Psoas muscle (tissue), 8 donors: ENCODE measurements around the gene UPF3B. TPM values are rescaled to one million over a fixed set of nuclear protein-coding genes. Genes with fewer than 3 reads are reported as not detected.
"Not testable (repeated sequence)": the region's sequence is repeated elsewhere in the genome, so short reads cannot be mapped to it uniquely, and the experiment has no call there.

Source experiments
- ATAC-seq, 4 donors: fragments of 200-7000 bp; cut with Tn5 transposase; one replicate each; pipeline ENCODE4 v1.9.1; 2020; ENCODE audit warnings: moderate library complexity in 3 of 4, mild to moderate bottlenecking in 2 of 4
- DNase-seq, 2 donors: peaks; one replicate each; pipeline ENCODE4 v3.0.0-alpha.2; 2020
- H3K27ac ChIP-seq: fragments of 200-600 bp; one replicate; pipeline ENCODE4 v1.8.0; 2022
- H3K27me3 ChIP-seq, 3 donors: fragments of 200-600 bp in 1 of 3; one replicate each; pipeline versions ENCODE4 v1.6.1 to v1.8.0; 2013 to 2022; ENCODE audit warnings: low read length in 2 of 3, mild to moderate bottlenecking in 2 of 3, moderate library complexity in 1 of 3; ENCODE audit not compliant: insufficient read depth in 3 of 3
- H3K36me3 ChIP-seq, 2 donors: fragments of 200-600 bp in 1 of 2; one replicate each; pipeline versions ENCODE4 v1.6.1 to v1.8.0; 2013 to 2022; ENCODE audit warnings: low read depth in 1 of 2, mild to moderate bottlenecking in 1 of 2, moderate library complexity in 1 of 2; ENCODE audit not compliant: insufficient read depth in 1 of 2
- H3K4me1 ChIP-seq: fragments of 200-600 bp; one replicate; pipeline ENCODE4 v1.8.0; 2022
- H3K4me3 ChIP-seq: fragments of 200-600 bp; one replicate; pipeline ENCODE4 v1.8.0; 2022; ENCODE audit warnings: mild to moderate bottlenecking
- H3K9me3 ChIP-seq: fragments of 200-600 bp; one replicate; pipeline ENCODE4 v1.8.0; 2022
- WGBS, 3 donors: extraction: QIAGEN DNeasy Blood & Tissue Kit; methylation state at CpG; one replicate each; pipeline versions ENCODE4 v1.1.6 to v1.1.7; 2013; 5-methylcytosine and 5-hydroxymethylcytosine counted together
- intact Hi-C, 2 donors: fragments of 100-400 bp; cut with DNase I; formaldehyde crosslinking; loops; one replicate each; pipeline versions ENCODE4 v1.11.0 to v1.14.2; 2022
- polyA plus RNA-seq, 3 donors: library from polyadenylated mRNA; stranded (reverse); fragments of 200-250 nt; gene quantifications; one replicate each; pipeline ENCODE4 v1.2.3, GENCODE V29; 2013
- total RNA-seq, 4 donors: library from RNA; stranded (reverse); fragmentation: NEBNext Ultra II Directional in 2 of 4; extraction: Animal tissue kit (Norgen Biotek cat#: 25700) in 2 of 4; gene quantifications; one replicate each; pipeline versions ENCODE4 v1.2.1 to v1.2.4, GENCODE V29; 2021 to 2023
- TF ChIP-seq, protein P1 (sequence below): fragments of 200-600 bp; IDR thresholded peaks from one replicate; pipeline ENCODE4 v1.8.0; 2022; ENCODE audit warnings: antibody characterized with exemption
- donor health status: healthy with polysubstance abuse.
- donor health status: DM: no; HTN: no; CAD: no; lungs with moderate emphysema.
- donor health status: Bipolar disorder and iron deficiency.
- donor health status: healthy.
- donor health status: DM: yes; HTN: yes; CAD: no.
- donor health status: DM: no; HTN: no; CAD: no.
- donor health status: DM: no; HTN: no; CAD: no.
- donor health status: DM: yes; HTN: yes; CAD: no.

UPF3B gene
- total and polyA plus RNA-seq, 7 donors: 4.2 to 25.4 (median 10.3) TPM

DNA sequence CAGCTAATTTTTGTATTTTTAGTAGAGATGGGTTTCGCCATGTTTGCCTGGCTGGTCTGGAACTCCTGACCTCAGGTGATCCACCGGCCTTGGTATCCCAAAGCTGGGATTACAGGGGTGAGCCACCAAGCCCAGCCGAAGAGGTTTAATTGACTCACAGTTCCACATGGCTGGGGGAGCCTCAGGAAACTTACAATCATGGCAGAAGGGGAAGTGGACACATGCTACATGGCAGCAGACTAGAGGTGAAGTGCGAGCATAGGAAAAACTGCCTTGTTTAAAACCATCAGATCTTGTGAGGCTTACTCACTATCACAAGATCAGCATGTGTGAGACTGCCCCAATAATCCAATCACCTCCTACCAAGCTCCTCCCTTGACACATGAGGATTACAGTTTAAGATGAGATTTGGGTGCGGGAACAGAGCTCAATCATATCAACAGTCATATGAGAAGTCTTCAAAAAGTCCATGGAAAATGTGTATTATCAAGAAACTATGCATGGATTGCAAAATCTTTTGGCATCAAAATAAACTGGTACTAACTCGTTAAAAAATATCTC, 35.6 kb downstream of the UPF3B start:
- no peak overlapping the region for H3K4me3 ChIP-seq
- no peak for DNase-seq

DNA sequence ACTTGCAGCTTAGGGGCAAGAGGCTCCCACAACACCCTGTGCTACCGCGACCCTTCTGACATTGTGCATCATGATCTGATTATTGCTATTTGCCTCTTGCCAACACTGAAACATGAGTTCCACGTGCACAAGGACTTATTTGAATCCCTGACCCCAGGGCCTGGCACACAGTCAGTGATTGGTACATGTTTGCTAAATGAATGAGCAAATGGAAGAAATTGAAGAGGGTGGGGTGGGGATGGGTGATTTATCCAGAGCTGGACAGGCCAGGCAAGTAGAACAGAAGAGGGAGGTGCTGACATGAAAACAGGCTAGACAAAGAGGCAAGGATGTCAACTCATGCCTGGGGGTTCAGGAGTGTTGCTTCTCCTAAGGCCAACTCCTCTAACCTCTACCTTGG, 36.5 kb downstream of the UPF3B start:
- intact Hi-C loops: no loop called here
- Histone ChIP-seq H3K4me3 (no peak overlapping the region), H3K4me1 (no peaks in the 10 kb centered on the region), H3K36me3 (no peaks in the 10 kb centered on the region), H3K27ac (no peak overlapping the region), H3K9me3 (no peaks in the 10 kb centered on the region), H3K27me3 (no peaks in the 10 kb centered on the region)
- no peak for DNase-seq
- no peak for ATAC-seq
- TF ChIP-seq, protein P1, sequence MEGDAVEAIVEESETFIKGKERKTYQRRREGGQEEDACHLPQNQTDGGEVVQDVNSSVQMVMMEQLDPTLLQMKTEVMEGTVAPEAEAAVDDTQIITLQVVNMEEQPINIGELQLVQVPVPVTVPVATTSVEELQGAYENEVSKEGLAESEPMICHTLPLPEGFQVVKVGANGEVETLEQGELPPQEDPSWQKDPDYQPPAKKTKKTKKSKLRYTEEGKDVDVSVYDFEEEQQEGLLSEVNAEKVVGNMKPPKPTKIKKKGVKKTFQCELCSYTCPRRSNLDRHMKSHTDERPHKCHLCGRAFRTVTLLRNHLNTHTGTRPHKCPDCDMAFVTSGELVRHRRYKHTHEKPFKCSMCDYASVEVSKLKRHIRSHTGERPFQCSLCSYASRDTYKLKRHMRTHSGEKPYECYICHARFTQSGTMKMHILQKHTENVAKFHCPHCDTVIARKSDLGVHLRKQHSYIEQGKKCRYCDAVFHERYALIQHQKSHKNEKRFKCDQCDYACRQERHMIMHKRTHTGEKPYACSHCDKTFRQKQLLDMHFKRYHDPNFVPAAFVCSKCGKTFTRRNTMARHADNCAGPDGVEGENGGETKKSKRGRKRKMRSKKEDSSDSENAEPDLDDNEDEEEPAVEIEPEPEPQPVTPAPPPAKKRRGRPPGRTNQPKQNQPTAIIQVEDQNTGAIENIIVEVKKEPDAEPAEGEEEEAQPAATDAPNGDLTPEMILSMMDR: no peak
- 65 to 83% (median 70%) methylated on average over 3 of the region's 3 CpGs for WGBS, 3 donors

More for the DNA sequence above, 35.6 kb downstream of the UPF3B start:
- Histone ChIP-seq H3K27ac (no peak overlapping the region), H3K27me3 (no peaks in the 10 kb centered on the region), H3K4me1 (no peaks in the 10 kb centered on the region), H3K9me3 (no peaks in the 10 kb centered on the region), H3K36me3 (no peaks in the 10 kb centered on the region)
- TF ChIP-seq, protein P1: no peak
- intact Hi-C loops: no loop called here
- no peak for ATAC-seq
- WGBS, 3 donors: 78 to 84% (median 84%) methylated on average over 6 of the region's 6 CpGs

DNA sequence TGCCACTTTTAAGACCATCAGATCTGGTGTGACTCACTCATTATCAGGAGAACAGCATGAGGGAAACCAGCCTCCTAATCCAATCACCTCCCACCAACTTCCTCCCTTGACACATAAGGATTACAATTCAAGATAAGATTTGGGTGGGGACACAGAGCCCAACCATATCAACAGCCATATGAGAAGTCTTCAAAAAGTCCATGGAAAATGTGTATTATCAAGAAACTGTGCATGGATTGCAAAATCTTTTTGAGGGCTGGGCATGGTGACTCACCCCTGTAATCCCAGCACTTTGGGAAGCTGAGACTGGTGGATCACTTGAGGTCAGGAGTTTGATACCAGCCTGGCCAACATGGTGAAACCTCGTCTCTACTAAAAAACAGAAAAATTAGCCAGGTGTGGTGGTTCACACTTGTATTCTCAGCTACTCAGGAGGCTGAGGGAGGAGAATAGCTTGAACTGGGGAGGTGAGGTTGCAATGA, 43.5 kb downstream of the UPF3B start:
- Histone ChIP-seq H3K27me3 (no peaks in the 10 kb centered on the region), H3K4me1 (no peaks in the 10 kb centered on the region), H3K9me3 (no peaks in the 10 kb centered on the region), H3K27ac (no peak overlapping the region), H3K4me3 (no peak overlapping the region), H3K36me3 (no peaks in the 10 kb centered on the region)
- ATAC-seq (no peak), DNase-seq (no peak)
- intact Hi-C loops: no loop called here
- TF ChIP-seq, protein P1: no peak
- WGBS, 3 donors: 63 to 88% (median 80%) methylated on average over 1 of the region's 1 CpG

DNA sequence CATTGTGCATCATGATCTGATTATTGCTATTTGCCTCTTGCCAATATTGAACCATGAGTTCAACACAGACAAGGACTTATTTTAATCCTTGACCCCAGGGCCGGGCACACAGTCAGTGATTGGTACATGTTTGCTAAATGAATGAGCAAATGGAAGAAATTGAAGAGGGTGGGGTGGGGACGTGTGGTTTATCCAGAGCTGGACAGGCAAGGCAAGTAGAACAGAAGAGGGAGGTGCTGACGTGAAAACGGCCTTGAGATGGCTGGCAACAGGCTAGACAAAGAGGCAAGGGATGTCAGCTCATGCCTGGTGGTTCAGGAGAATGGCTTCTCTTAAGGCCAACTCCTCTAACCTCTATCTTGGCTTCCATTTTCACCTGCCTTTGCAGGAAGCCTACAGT, 44.3 kb downstream of the UPF3B start:
- 55% methylated on average over 2 of the region's 4 CpGs; no CpG with 5 or more reads in 2 of the 3 donors for WGBS, 3 donors

DNA sequence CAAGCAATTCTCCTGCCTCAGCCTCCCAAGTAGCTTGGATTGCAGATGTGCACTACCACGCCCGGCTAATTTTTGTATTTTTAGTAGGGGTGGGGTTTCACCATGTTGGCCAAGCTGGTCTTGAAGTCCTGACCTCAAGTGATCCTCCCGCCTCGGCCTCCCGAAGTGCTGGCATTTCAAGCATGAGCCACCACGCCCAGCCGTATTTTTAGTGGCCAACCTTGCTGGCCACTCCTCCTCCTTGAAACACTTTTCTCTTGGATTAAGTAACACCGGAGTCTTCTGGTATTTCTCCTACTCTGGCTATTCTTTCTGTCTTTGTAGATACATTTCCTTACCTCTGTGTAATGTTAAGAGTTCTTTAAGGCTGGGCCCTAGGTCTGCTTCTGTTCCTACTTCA, 50.2 kb downstream of the UPF3B start:
- no peak overlapping the region for H3K4me3 ChIP-seq
- no peaks in the 10 kb centered on the region for H3K9me3 ChIP-seq
- H3K36me3 ChIP-seq: no peaks in the 10 kb centered on the region
- ATAC-seq (no peak), DNase-seq (no peak)
- no peaks in the 10 kb centered on the region for H3K4me1 ChIP-seq
- no peaks in the 10 kb centered on the region for H3K27me3 ChIP-seq
- TF ChIP-seq, protein P1: no peak
- 83 to 91% (median 88%) methylated on average over 8 of the region's 8 CpGs for WGBS, 3 donors
- intact Hi-C loops: no loop called here
- H3K27ac ChIP-seq: no peak overlapping the region

More for the DNA sequence above, 44.3 kb downstream of the UPF3B start:
- ATAC-seq, intact Hi-C loops, DNase-seq, H3K36me3 ChIP-seq, H3K27ac ChIP-seq, H3K4me3 ChIP-seq, H3K4me1 ChIP-seq, H3K27me3 ChIP-seq, H3K9me3 ChIP-seq: not testable (repeated sequence)
